ENCODE measurements around the gene SELENOP. TPM values are rescaled to one million over a fixed set of nuclear protein-coding genes. Genes with fewer than 3 reads are reported as not detected.

SELENOP gene
- total RNA-seq, 1 donor from 2014 or later = 65.5 TPM

DNA sequence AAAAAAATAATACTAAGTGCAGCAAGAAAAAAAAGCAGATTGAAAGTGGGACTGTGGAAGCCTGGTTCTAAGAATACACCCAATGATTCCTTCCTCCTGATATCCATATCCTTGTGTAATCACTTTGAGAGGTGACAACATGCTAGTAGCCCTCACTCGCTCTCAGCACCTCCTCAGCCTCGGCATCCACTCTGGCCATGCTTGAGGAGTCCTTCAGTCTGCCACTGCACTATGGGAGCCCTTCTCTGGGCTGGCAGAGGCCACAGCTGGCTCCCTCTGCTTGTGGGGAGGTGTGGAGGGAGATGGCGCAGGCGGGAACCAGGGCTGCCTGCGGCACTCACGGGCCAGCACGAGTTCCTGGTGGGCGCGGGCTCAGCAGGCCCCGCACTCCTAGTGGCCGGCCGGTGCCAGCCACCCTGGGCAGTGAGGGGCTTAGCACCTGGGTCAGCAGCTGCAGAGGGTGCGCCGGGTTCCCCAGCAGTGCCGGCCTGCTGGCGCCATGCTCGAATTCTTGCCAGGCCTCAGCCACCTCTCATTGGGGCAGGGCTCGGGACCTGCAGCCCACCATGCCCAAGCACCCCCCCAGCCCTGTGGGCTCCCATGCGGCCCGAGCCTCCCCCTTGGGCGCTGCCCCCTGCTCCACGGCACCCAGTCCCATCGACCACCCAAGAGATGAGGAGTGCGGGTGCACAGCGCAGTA lies 24.5 kb upstream of the SELENOP start:
- Mint-ChIP-seq H3K27me3 (no peaks in the 10 kb centered on the region), H3K36me3 (no peaks in the 10 kb centered on the region), H3K9me3 (peaks cover 13% of the 10 kb centered on the region), H3K27ac (no peak overlapping the region), H3K4me3 (no peak overlapping the region), H3K4me1 (ENCODE audit: unreplicated experiment) (peaks cover 5% of the 10 kb centered on the region)
- no peak for DNase-seq (ENCODE audit: extremely low spot score, unreplicated experiment)
- TF ChIP-seq, protein P1, sequence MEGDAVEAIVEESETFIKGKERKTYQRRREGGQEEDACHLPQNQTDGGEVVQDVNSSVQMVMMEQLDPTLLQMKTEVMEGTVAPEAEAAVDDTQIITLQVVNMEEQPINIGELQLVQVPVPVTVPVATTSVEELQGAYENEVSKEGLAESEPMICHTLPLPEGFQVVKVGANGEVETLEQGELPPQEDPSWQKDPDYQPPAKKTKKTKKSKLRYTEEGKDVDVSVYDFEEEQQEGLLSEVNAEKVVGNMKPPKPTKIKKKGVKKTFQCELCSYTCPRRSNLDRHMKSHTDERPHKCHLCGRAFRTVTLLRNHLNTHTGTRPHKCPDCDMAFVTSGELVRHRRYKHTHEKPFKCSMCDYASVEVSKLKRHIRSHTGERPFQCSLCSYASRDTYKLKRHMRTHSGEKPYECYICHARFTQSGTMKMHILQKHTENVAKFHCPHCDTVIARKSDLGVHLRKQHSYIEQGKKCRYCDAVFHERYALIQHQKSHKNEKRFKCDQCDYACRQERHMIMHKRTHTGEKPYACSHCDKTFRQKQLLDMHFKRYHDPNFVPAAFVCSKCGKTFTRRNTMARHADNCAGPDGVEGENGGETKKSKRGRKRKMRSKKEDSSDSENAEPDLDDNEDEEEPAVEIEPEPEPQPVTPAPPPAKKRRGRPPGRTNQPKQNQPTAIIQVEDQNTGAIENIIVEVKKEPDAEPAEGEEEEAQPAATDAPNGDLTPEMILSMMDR (conservative IDR thresholded peaks at IDR 0.05) = no peak

DNA sequence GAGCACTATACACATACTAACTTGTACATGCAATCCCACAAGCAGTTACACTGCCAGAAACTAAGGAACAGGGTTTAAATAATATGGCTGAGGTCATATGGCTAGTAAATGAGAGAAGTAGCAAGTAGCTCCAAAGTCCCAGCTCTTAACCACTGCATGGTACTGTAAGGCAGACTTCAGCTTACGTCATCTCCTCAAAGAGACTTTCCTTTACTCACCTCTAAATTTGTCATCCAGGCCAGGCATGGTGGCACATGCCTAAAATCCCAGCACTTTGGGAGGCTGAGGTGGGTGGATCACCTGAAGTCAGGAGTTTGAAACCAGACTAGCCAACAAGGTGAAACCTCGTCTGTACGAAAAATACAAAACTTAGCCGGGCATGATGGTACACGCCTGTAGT lies 20.4 kb upstream of the SELENOP start:
- TF ChIP-seq, protein P1 (conservative IDR thresholded peaks at IDR 0.05) = no peak
- Mint-ChIP-seq H3K9me3 (peaks cover 13% of the 10 kb centered on the region), H3K36me3 (no peaks in the 10 kb centered on the region), H3K4me3 (no peak overlapping the region), H3K27me3 (peaks cover 3% of the 10 kb centered on the region), H3K27ac (no peak overlapping the region), H3K4me1 (ENCODE audit: unreplicated experiment) (no peaks in the 10 kb centered on the region)
- DNase-seq (ENCODE audit: extremely low spot score, unreplicated experiment) = no peak

DNA sequence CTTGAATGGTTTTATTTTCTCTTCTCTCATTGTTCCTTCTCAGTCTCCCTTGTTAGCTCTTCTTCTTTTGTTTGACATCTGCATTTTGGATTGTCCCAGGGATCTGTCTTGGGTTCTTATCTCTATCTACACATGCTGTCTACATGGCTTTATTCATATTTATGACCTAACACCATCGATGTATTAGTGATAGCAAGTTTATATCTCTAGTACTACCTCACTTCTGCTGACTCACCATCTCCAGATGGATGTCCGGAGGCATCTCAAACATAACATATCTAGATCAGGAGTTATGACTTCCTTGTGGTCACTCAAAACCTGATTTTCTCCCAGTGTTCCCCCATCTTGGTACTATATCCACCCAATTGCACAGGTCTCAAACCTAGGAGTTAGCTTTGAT lies 19.2 kb upstream of the SELENOP start:
- peaks cover 13% of the 10 kb centered on the region for H3K9me3 Mint-ChIP-seq
- peaks cover 3% of the 10 kb centered on the region for H3K27me3 Mint-ChIP-seq
- no peaks in the 10 kb centered on the region for H3K36me3 Mint-ChIP-seq
- no peak overlapping the region for H3K27ac Mint-ChIP-seq
- H3K4me1 Mint-ChIP-seq (ENCODE audit: unreplicated experiment) = no peaks in the 10 kb centered on the region
- TF ChIP-seq, protein P1 (conservative IDR thresholded peaks at IDR 0.05) = no peak
- no peak for DNase-seq (ENCODE audit: extremely low spot score, unreplicated experiment)
- H3K4me3 Mint-ChIP-seq = no peak overlapping the region

GRCh38 chr5:42828671-42829070 lies 17.0 kb upstream of the SELENOP start:
- Mint-ChIP-seq H3K4me3 (no peak overlapping the region), H3K36me3 (no peaks in the 10 kb centered on the region), H3K4me1 (ENCODE audit: unreplicated experiment) (no peaks in the 10 kb centered on the region), H3K9me3 (peaks cover under 1% of the 10 kb centered on the region), H3K27me3 (peaks cover 3% of the 10 kb centered on the region), H3K27ac (no peak overlapping the region)
- DNase-seq (ENCODE audit: extremely low spot score, unreplicated experiment) = no peak
- TF ChIP-seq, protein P1 (conservative IDR thresholded peaks at IDR 0.05) = no peak

- H3K4me3 Mint-ChIP-seq = no peak overlapping the region
- no peaks in the 10 kb centered on the region for H3K9me3 Mint-ChIP-seq
- TF ChIP-seq, protein P1 (conservative IDR thresholded peaks at IDR 0.05) = no peak
- no peak overlapping the region for H3K27ac Mint-ChIP-seq
- H3K36me3 Mint-ChIP-seq = no peaks in the 10 kb centered on the region
- DNase-seq (ENCODE audit: extremely low spot score, unreplicated experiment) = no peak
- H3K27me3 Mint-ChIP-seq = peaks cover 3% of the 10 kb centered on the region
- H3K4me1 Mint-ChIP-seq (ENCODE audit: unreplicated experiment) = no peaks in the 10 kb centered on the region
These were observed 15.2 kb upstream of the SELENOP start for GRCh38 chr5:42826757-42827515.

Data from type B pancreatic cell (in vitro differentiated cells).